HepG2 (cell line): ENCODE data around the gene NEURL2. TPM values are rescaled to one million over a fixed set of nuclear protein-coding genes. Genes with fewer than 3 reads are reported as not detected.

Experiments used
- CREBL2 ChIP-seq: sonication (generic); formaldehyde crosslinking; IDR thresholded peaks from 2 replicates; pipeline ENCODE4 v1.8.1; 2023; ENCODE audit warnings: missing genetic modification reagents, mild to moderate bottlenecking, borderline replicate concordance
- CSRNP1 ChIP-seq: sonication (generic); formaldehyde crosslinking; IDR thresholded peaks from 2 replicates; pipeline ENCODE4 v1.8.1; 2023; ENCODE audit warnings: mild to moderate bottlenecking, missing genetic modification reagents
- EEA1 ChIP-seq: sonication (generic); formaldehyde crosslinking; IDR thresholded peaks from 2 replicates; pipeline ENCODE4 v1.5.1; 2020; ENCODE audit warnings: mild to moderate bottlenecking, missing genetic modification reagents, borderline replicate concordance
- ETV5 ChIP-seq: IDR thresholded peaks from 2 replicates; pipeline ENCODE4 v1.6.1; 2018; ENCODE audit warnings: missing biosample characterization, missing genetic modification reagents, inconsistent platforms, borderline replicate concordance
- HNRNPUL1 ChIP-seq: fragments of 200-400 bp; formaldehyde crosslinking; IDR thresholded peaks from 2 replicates; pipeline ENCODE4 v1.6.1; 2017; ENCODE audit warnings: low read depth, mild to moderate bottlenecking, low read length, moderate library complexity
- IKZF1 ChIP-seq: fragments of 450-650 bp; IDR thresholded peaks from 2 replicates; pipeline ENCODE4 v1.7.1; 2016
- KLF16 ChIP-seq, 2 experiments: sonication (generic) in 1 of 2; formaldehyde crosslinking in 1 of 2; IDR thresholded peaks; 2 replicates each; pipeline versions ENCODE4 v1.6.1 to v1.8.0; 2016 to 2023; ENCODE audit warnings: missing genetic modification reagents in 2 of 2, missing compliant biosample characterization in 1 of 2
- NFIC ChIP-seq: IDR thresholded peaks from 2 replicates; pipeline ENCODE4 v1.6.1; 2012; ENCODE audit warnings: mild to moderate bottlenecking, low read length, inconsistent platforms
- NR2C2 ChIP-seq: sonication (generic); formaldehyde crosslinking; IDR thresholded peaks from 2 replicates; pipeline ENCODE4 v1.4.0; 2020; ENCODE audit warnings: missing genetic modification reagents, mild to moderate bottlenecking, moderate library complexity, borderline replicate concordance
- PBX2 ChIP-seq: IDR thresholded peaks from 2 replicates; pipeline ENCODE4 v1.6.1; 2016; ENCODE audit warnings: control low read depth
- PRDM10 ChIP-seq: sonication (generic); formaldehyde crosslinking; IDR thresholded peaks from 2 replicates; pipeline ENCODE4 v1.4.0; 2020; ENCODE audit warnings: low read depth, missing genetic modification reagents
- SMAD3 ChIP-seq: sonication (generic); formaldehyde crosslinking; IDR thresholded peaks from 2 replicates; pipeline ENCODE4 v1.4.0; 2020; ENCODE audit warnings: missing genetic modification reagents
- TCF12 ChIP-seq, 2 experiments: fragments of 450-650 bp in 1 of 2; sonication (generic) in 1 of 2; formaldehyde crosslinking in 1 of 2; IDR thresholded peaks; 2 replicates each; pipeline versions ENCODE4 v1.6.1 to v1.8.0; 2017 to 2022; ENCODE audit warnings: antibody characterized with exemption in 1 of 2, mild to moderate bottlenecking in 1 of 2, missing genetic modification reagents in 1 of 2, moderate library complexity in 1 of 2
- ZNF3 ChIP-seq: IDR thresholded peaks from 2 replicates; pipeline ENCODE4 v1.7.0; 2017; ENCODE audit warnings: inconsistent platforms
- ZNF362 ChIP-seq: sonication (generic); formaldehyde crosslinking; IDR thresholded peaks from 2 replicates; pipeline ENCODE4 v1.4.0; 2020; ENCODE audit warnings: missing genetic modification reagents, mild to moderate bottlenecking, borderline replicate concordance
- ZNF746 ChIP-seq: sonication (generic); formaldehyde crosslinking; IDR thresholded peaks from 2 replicates; pipeline ENCODE4 v1.8.0; 2022; ENCODE audit warnings: mild to moderate bottlenecking, missing genetic modification reagents
- ZNF770 ChIP-seq: sonication (generic); formaldehyde crosslinking; IDR thresholded peaks from 2 replicates; pipeline ENCODE4 v1.5.0; 2020; ENCODE audit warnings: mild to moderate bottlenecking, missing genetic modification reagents
- ZNF83 ChIP-seq: sonication (generic); formaldehyde crosslinking; IDR thresholded peaks from 2 replicates; pipeline ENCODE4 v1.4.0; 2020; ENCODE audit warnings: missing genetic modification reagents, mild to moderate bottlenecking, borderline replicate concordance
- polyA plus RNA-seq, 8 experiments: library from polyadenylated mRNA; depleted of rRNA in 3 of 8; stranded (reverse) in 7 of 8; unstranded in 1 of 8; fragments of >200 nt; fragmentation: Illumina TruSeq in 4 of 8; extraction: Trizol in 4 of 8; gene quantifications; 2 replicates each; pipeline versions ENCODE4 v1.2.1 to v1.2.3, GENCODE V29; 2011 to 2016; ENCODE audit warnings: low read depth in 4 of 8, missing spikeins in 1 of 8, mixed read lengths in 1 of 8; ENCODE audit not compliant: insufficient read depth in 1 of 8
- total RNA-seq, 5 experiments: library from RNA; depleted of rRNA; stranded (reverse); fragments of >200 nt; fragmentation: Illumina TruSeq; extraction: Trizol; gene quantifications; 2 replicates each; pipeline ENCODE4 v1.2.3, GENCODE V29; 2016; ENCODE audit warnings: low read depth in 1 of 5

NEURL2 gene
- total and polyA plus RNA-seq, 2 of the 13 experiments (the other 11 are each of a cell fraction or from before 2014, with no cell fraction given): 7.2 to 9.7 TPM

GRCh38 chr20:45927071-45927878 lies 36.3 kb upstream of the NEURL2 start (continued):
- TF ChIP-seq ZNF746 (CRISPR knock-in tag): peak; percentile 82
- peak; percentile 100 for TF ChIP-seq ZNF770 (CRISPR knock-in tag)
- no peak for TF ChIP-seq PBX2 (CRISPR knock-in tag)
- TF ChIP-seq PRDM10 (CRISPR knock-in tag): peak; percentile 97
- TF ChIP-seq ETV5 (CRISPR knock-in tag): peak; percentile 61; the same call in 1 of the 2 replicates
- TF ChIP-seq HNRNPUL1: no peak
- no peak for TF ChIP-seq IKZF1
- peak; percentile 97 for TF ChIP-seq ZNF3 (CRISPR knock-in tag)
- TF ChIP-seq NFIC: peak; percentile 48; the same call in 1 of the 2 replicates
- peak in 1 of 2 experiments; percentile 65; a peak in 1 of 4 replicates for TF ChIP-seq KLF16 (CRISPR knock-in tag; IDR thresholded peaks at IDR 0.05)
- TF ChIP-seq NR2C2 (CRISPR knock-in tag): peak; percentile 71
- TF ChIP-seq CSRNP1 (CRISPR knock-in tag): peak; percentile 1; the same call in 1 of the 2 replicates
- TF ChIP-seq TCF12 (IDR thresholded peaks at IDR 0.05): no peak
- no peak for TF ChIP-seq TCF12 (CRISPR knock-in tag; IDR thresholded peaks at IDR 0.05)
- peak; percentile 56; the same call in 1 of the 2 replicates for TF ChIP-seq EEA1 (CRISPR knock-in tag)
- no peak for TF ChIP-seq ZNF83 (CRISPR knock-in tag)
- peak; percentile 95 for TF ChIP-seq SMAD3 (CRISPR knock-in tag)
- TF ChIP-seq ZNF362 (CRISPR knock-in tag): peak; percentile 58; the same call in 1 of the 2 replicates
- no peak for TF ChIP-seq CREBL2 (CRISPR knock-in tag)
